ENCODE data around the gene SLC39A11. TPM values are rescaled to one million over a fixed set of nuclear protein-coding genes. Genes with fewer than 3 reads are reported as not detected.

Gene SLC39A11
- total RNA-seq, 1 experiment from 2014 or later: 57.1 TPM

DNA sequence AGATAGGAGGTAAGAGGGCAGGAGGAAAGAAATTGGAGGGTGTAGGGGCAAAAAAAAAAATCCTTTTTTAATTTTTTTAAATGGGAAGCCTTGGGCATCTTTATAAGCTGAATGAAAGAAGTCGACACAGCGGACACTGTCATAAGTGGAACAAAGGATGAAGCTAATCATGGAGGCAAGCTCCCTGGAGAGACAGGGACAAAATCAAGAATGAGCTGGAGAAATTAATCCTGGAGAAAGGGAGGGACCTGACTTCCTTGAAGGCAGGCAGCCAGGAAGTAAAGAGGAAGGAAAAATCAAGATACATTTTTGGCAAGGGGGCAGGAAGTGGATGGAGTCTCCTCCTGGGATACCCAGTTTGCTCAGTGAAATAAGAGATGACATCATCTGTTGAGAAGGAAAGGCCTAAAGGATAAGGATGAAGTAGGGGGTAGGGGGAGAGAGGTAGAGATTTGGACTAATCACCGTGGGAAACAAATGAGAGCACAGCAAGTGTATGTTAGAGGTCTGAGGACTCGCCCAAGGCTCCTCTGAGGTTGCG, 179.3 kb downstream of the SLC39A11 start:
- POLR2A ChIA-PET (ENCODE audit: unreplicated experiment): no interaction called here
- intact Hi-C loops (cut with micrococcal nuclease; ENCODE audit: unreplicated experiment): no loop called here
- Histone ChIP-seq H3K9me2 (ENCODE audit: insufficient read depth) (no peaks in the 10 kb centered on the region), H3K4me1 (replicated peaks; ENCODE audit: insufficient read depth) (no peaks in the 10 kb centered on the region), H3K79me2 (ENCODE audit: low read depth) (no peaks in the 10 kb centered on the region), H3F3A (ENCODE audit: insufficient read depth, low read depth) (no peaks in the 10 kb centered on the region), H4K20me1 (ENCODE audit: insufficient read depth) (no peaks in the 10 kb centered on the region), H3K9me3 (ENCODE audit: insufficient read depth, low read depth) (no peaks in the 10 kb centered on the region), H3K36me3 (ENCODE audit: low read depth) (no peaks in the 10 kb centered on the region), H3K27ac (no peak overlapping the region), H3K4me3 (no peak overlapping the region), H2AFZ (no peak overlapping the region), H3K4me2 (no peak overlapping the region), H3K27me3 (ENCODE audit: insufficient read depth, low read depth) (no peaks in the 10 kb centered on the region)
- BruUV-seq (replicated peaks): no TSS peak
- CTCF ChIA-PET: interaction anchor here (0.6 kb wide), 1 partner anchor 197 kb away, joined by 4 read pairs; no protein-coding TSS in a partner anchor
- TF ChIP-seq EZH2 (IDR thresholded peaks at IDR 0.05; ENCODE audit: low read depth): no peak
- TF ChIP-seq, protein P1, sequence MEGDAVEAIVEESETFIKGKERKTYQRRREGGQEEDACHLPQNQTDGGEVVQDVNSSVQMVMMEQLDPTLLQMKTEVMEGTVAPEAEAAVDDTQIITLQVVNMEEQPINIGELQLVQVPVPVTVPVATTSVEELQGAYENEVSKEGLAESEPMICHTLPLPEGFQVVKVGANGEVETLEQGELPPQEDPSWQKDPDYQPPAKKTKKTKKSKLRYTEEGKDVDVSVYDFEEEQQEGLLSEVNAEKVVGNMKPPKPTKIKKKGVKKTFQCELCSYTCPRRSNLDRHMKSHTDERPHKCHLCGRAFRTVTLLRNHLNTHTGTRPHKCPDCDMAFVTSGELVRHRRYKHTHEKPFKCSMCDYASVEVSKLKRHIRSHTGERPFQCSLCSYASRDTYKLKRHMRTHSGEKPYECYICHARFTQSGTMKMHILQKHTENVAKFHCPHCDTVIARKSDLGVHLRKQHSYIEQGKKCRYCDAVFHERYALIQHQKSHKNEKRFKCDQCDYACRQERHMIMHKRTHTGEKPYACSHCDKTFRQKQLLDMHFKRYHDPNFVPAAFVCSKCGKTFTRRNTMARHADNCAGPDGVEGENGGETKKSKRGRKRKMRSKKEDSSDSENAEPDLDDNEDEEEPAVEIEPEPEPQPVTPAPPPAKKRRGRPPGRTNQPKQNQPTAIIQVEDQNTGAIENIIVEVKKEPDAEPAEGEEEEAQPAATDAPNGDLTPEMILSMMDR (conservative IDR thresholded peaks at IDR 0.05): no peak
- DNase-seq: no peak

DNA sequence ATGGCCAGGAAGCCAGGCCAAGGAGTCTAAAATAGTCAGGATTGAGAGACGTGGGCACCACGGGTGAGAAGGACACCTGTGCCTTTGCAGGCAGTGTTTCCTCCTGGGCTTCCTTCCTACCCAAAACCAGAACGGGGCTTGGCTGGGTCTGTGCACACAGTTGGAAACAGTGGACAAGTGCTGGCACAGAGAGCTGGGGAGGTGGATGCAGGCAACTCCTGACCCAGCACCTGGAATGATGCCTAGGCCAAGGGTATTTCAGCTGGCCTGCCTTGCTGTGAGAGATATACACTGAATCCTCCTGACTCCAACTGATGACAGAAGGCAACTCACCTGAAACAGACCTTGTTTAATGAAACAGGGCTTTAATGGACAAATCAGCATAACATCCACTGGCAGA, 186.2 kb downstream of the SLC39A11 start:
- CTCF ChIA-PET: no interaction called here
- Histone ChIP-seq H3K36me3 (ENCODE audit: low read depth) (no peaks in the 10 kb centered on the region), H3K4me3 (no peak overlapping the region), H3K9me2 (ENCODE audit: insufficient read depth) (no peaks in the 10 kb centered on the region), H3K9me3 (ENCODE audit: insufficient read depth, low read depth) (no peaks in the 10 kb centered on the region), H3K4me2 (no peak overlapping the region), H3K27me3 (ENCODE audit: insufficient read depth, low read depth) (no peaks in the 10 kb centered on the region), H3K4me1 (replicated peaks; ENCODE audit: insufficient read depth) (no peaks in the 10 kb centered on the region), H3K79me2 (ENCODE audit: low read depth) (no peaks in the 10 kb centered on the region), H4K20me1 (ENCODE audit: insufficient read depth) (no peaks in the 10 kb centered on the region; the same call in 1 of the 2 replicates), H3K27ac (no peak overlapping the region), H3F3A (ENCODE audit: insufficient read depth, low read depth) (no peaks in the 10 kb centered on the region), H2AFZ (no peak overlapping the region)
- intact Hi-C loops (cut with micrococcal nuclease; ENCODE audit: unreplicated experiment): no loop called here
- DNase-seq: no peak
- BruUV-seq (replicated peaks): no TSS peak
- POLR2A ChIA-PET (ENCODE audit: unreplicated experiment): no interaction called here
- TF ChIP-seq, protein P1 (conservative IDR thresholded peaks at IDR 0.05): no peak
- no peak for TF ChIP-seq EZH2 (IDR thresholded peaks at IDR 0.05; ENCODE audit: low read depth)

DNA sequence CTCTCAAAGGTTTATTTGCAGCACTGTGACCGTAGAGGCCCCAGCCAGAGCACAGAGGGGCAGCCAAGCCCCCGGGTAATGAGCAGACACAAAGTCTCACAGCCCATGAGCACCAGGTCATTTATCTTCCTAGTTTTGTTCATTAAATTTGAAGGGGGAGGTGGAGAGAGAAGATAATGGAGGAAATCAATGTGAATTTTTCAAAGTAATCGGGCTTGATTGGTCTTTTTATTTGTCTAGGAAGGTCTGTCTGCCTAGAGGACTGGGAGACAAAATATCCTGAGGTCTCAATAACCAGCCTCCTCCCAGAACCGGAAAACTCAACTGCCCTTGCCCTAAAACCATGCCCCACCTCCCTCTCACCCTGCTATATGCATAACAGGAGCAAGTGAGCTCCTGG, 189.0 kb downstream of the SLC39A11 start:
- intact Hi-C loops (cut with micrococcal nuclease; ENCODE audit: unreplicated experiment): no loop called here
- no peaks in the 10 kb centered on the region for H3K9me3 ChIP-seq (ENCODE audit: insufficient read depth, low read depth)
- POLR2A ChIA-PET (ENCODE audit: unreplicated experiment): no interaction called here
- no peaks in the 10 kb centered on the region for H3K36me3 ChIP-seq (ENCODE audit: low read depth)
- no peak overlapping the region for H3K4me2 ChIP-seq
- H2AFZ ChIP-seq: no peak overlapping the region
- H4K20me1 ChIP-seq (ENCODE audit: insufficient read depth): no peaks in the 10 kb centered on the region; the same call in 1 of the 2 replicates
- no peaks in the 10 kb centered on the region for H3F3A ChIP-seq (ENCODE audit: insufficient read depth, low read depth)
- no peak overlapping the region for H3K4me3 ChIP-seq
- CTCF ChIA-PET: no interaction called here
- H3K4me1 ChIP-seq (replicated peaks; ENCODE audit: insufficient read depth): no peaks in the 10 kb centered on the region
- no peaks in the 10 kb centered on the region for H3K79me2 ChIP-seq (ENCODE audit: low read depth)
- no TSS peak for BruUV-seq (replicated peaks)
- no peak for DNase-seq
- no peaks in the 10 kb centered on the region for H3K9me2 ChIP-seq (ENCODE audit: insufficient read depth)
- H3K27me3 ChIP-seq (ENCODE audit: insufficient read depth, low read depth): no peaks in the 10 kb centered on the region
- TF ChIP-seq EZH2 (IDR thresholded peaks at IDR 0.05; ENCODE audit: low read depth): no peak
- TF ChIP-seq, protein P1 (conservative IDR thresholded peaks at IDR 0.05): no peak
- no peak overlapping the region for H3K27ac ChIP-seq

Measured in PC-9 (cell line).